Activated T-helper 17 cell treated with anti-CD3 and anti-CD28 coated beads, Interleukin-2, amount 50 U/mL, for 72 hours (primary cell): Measurements from ENCODE around the gene NRXN3. TPM values are rescaled to one million over a fixed set of nuclear protein-coding genes. Genes with fewer than 3 reads are reported as not detected.
"Not testable (repeated sequence)": the region's sequence is repeated elsewhere in the genome, so short reads cannot be mapped to it uniquely, and the experiment has no call there.

Source experiments
- ATAC-seq: fragments of 150-1000 bp; cut with Tn5 transposase; replicated peaks from 2 replicates; pipeline ENCODE4 v1.10.0; 2021; ENCODE audit warnings: mild to moderate bottlenecking, moderate library complexity
- H3K27ac Mint-ChIP-seq: one replicate; pipeline ENCODE4 v1.8.0; 2022; ENCODE audit warnings: mixed read lengths
- H3K27me3 Mint-ChIP-seq: one replicate; pipeline ENCODE4 v1.8.0; 2022; ENCODE audit warnings: mixed read lengths
- H3K36me3 Mint-ChIP-seq: one replicate; pipeline ENCODE4 v1.8.0; 2022; ENCODE audit warnings: low read depth, mild to moderate bottlenecking, mixed read lengths
- H3K4me1 Mint-ChIP-seq: one replicate; pipeline ENCODE4 v1.8.0; 2022; ENCODE audit warnings: mixed read lengths
- H3K4me3 Mint-ChIP-seq: one replicate; pipeline ENCODE4 v1.8.0; 2022; ENCODE audit warnings: mild to moderate bottlenecking, mixed read lengths
- H3K9me3 Mint-ChIP-seq: one replicate; pipeline ENCODE4 v1.8.0; 2022; ENCODE audit warnings: mixed read lengths
- total RNA-seq, 2 donors: library from RNA; stranded (reverse); gene quantifications; one replicate each; pipeline ENCODE4 v1.2.3, GENCODE V29; 2022

The NRXN3 gene
- total RNA-seq, 2 donors from 2014 or later, result not detected

DNA sequence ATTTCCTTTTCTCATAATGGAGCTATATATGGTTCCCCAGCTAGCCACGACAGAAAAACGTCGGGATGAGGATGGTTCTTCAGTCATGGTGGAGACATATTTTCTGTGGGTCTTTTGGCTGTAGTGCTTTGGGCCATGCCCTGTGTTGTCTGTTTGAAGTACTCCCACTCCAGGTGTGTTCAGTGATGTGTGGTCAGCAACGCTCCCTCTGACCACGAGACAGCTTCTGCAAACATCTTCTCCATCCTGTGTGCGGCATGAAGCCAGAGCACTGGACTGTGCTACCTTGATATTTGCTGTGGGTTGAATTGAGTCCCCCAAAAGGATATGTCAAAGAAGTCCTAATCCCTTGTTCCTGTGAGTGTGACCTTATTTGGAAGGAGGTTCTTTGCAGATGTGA is 931.2 kb downstream of the NRXN3 start:
- peaks cover 9% of the 10 kb centered on the region for H3K9me3 Mint-ChIP-seq
- no peak for ATAC-seq
- no peaks in the 10 kb centered on the region for H3K36me3 Mint-ChIP-seq
- no peak overlapping the region for H3K4me3 Mint-ChIP-seq
- no peak overlapping the region for H3K27ac Mint-ChIP-seq
- peaks cover 3% of the 10 kb centered on the region for H3K27me3 Mint-ChIP-seq
- no peaks in the 10 kb centered on the region for H3K4me1 Mint-ChIP-seq

DNA sequence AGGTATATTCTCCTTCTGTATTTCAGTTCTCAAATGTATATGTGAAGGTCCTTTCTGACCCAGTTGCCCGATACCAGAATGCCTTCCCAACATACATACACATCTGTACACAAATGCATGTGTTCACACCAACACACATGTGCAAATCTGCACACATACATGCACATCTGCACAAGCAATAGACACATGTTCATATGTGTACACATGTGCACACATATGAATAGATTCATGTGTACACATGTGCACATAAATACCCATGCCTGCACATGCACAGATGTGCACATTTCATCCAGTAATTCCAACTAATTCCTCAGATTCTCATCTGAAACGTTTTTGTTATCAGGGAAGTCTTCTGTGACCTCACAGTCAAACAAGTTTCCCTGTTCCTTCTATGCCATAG is 933.6 kb downstream of the NRXN3 start:
- peaks cover 3% of the 10 kb centered on the region for H3K27me3 Mint-ChIP-seq

DNA sequence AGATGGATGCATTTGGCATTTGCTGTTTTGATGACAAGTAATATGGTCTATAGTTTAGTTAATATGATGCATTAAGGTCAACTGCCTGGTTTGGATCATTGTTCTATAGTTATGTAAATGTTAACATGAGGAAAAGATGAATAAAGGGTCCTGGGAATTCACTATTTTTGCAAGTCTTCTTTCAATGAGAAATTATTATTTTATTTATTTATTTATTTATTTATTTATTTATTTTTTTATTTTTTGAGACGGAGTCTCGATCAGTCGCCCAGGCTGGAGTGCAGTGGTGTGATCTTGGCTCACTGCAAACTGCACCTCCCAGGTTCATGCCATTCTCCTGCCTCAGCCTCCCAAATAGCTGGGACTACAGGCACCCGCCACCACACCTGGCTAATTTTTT is 940.4 kb downstream of the NRXN3 start:
- not testable (repeated sequence) for ATAC-seq

More for the DNA sequence above, 933.6 kb downstream of the NRXN3 start:
- H3K4me1 Mint-ChIP-seq, result no peaks in the 10 kb centered on the region
- H3K4me3 Mint-ChIP-seq, result no peak overlapping the region
- H3K36me3 Mint-ChIP-seq, result no peaks in the 10 kb centered on the region
- H3K27ac Mint-ChIP-seq, result no peak overlapping the region
- H3K9me3 Mint-ChIP-seq, result peaks cover 9% of the 10 kb centered on the region
- no peak for ATAC-seq

DNA sequence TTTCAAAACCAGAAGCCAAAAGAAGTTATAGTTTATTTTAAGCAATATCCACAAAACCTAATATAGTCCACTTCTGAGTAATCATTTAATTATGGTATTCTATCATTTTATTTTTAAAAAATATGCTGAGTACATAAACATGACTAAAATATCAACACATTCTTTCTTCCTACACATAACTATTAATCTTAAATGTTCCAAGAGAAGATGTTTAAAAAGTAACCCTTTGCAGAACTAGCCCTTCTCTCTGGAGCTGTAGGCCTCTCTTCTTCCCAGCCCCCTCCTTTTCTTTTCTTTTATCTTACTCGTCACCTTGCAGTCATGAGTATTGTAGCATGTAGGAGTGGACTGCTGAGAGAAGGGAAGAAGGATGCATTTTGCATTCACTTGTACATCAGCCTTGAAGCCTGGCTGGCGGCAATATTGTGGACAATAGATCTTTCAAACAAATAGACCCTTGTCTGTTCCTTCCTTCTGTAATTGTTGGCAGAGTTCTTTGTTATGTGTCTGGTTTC is 941.9 kb downstream of the NRXN3 start:
- no peaks in the 10 kb centered on the region for H3K27me3 Mint-ChIP-seq

More for the DNA sequence above, 940.4 kb downstream of the NRXN3 start:
- not testable (repeated sequence) for H3K36me3 Mint-ChIP-seq, H3K27me3 Mint-ChIP-seq, H3K4me1 Mint-ChIP-seq, H3K4me3 Mint-ChIP-seq, H3K27ac Mint-ChIP-seq
- peaks cover 10% of the 10 kb centered on the region for H3K9me3 Mint-ChIP-seq

DNA sequence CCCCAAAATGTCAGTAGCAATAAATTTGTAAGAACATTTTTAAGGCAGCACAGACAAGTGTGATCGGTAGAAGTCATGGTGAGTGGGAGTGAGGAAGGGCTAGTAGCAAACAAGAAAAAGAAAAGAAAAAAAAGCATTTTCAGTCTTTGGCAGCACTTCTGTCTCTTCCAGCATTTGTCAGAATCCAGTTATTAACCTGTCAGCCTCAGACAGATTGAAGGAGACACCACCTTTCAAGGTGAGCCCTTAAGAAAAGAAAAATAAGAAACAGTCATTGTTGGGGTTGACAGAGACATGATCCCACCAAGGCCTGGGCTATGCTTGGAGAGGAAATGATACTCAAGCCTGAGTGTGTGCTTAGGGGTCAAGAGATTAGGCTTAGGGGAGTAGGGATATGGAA is 947.4 kb downstream of the NRXN3 start:
- Mint-ChIP-seq H3K36me3 (no peaks in the 10 kb centered on the region), H3K27ac (no peak overlapping the region), H3K27me3 (no peaks in the 10 kb centered on the region), H3K4me3 (no peak overlapping the region), H3K4me1 (no peaks in the 10 kb centered on the region), H3K9me3 (peaks cover 15% of the 10 kb centered on the region)
- no peak for ATAC-seq

More for the DNA sequence above, 941.9 kb downstream of the NRXN3 start:
- Mint-ChIP-seq H3K4me1 (no peaks in the 10 kb centered on the region), H3K4me3 (no peak overlapping the region), H3K27ac (no peak overlapping the region), H3K9me3 (peaks cover 15% of the 10 kb centered on the region), H3K36me3 (no peaks in the 10 kb centered on the region)
- no peak for ATAC-seq

DNA sequence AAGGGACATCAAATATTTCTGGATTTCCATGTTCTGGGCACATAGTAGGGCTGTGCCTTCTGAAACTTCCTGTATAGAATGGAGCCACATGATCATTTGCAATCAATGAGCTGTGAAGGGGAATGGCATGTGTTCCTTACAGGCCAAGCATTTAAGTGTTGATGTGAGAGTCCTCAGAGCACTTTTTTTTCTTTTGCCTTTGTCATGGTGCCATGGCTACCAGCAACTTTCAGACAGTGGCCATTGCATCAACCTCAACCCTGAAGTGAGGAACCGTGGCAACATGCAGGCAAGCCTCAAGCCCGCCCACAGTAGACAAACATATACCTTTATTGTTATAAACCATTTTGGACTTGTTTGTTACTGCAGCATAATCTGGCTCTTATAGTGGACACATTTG is 948.1 kb downstream of the NRXN3 start:
- H3K4me1 Mint-ChIP-seq, result no peaks in the 10 kb centered on the region
- no peak for ATAC-seq
- H3K27ac Mint-ChIP-seq, result no peak overlapping the region
- no peak overlapping the region for H3K4me3 Mint-ChIP-seq
- peaks cover 15% of the 10 kb centered on the region for H3K9me3 Mint-ChIP-seq
- no peaks in the 10 kb centered on the region for H3K27me3 Mint-ChIP-seq
- no peaks in the 10 kb centered on the region for H3K36me3 Mint-ChIP-seq

DNA sequence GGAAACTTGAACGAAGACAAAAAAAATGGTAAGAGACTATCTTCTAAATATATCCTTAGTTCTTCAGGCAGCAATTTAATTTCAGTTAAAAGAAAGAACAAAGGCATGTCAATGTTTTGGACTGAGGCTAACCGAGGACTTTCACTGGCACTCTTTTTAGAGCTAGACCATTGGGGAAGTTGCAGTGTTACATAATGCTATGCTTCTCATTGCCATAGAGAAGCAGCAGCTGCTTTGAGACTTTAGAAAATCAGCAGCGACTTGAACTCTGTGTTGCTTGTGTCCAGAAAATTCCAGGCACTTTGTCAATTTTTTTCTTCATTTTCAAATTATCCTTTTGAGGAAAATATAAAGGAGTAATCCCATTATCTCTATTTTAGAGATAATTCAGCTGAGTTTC is 964.2 kb downstream of the NRXN3 start:
- Mint-ChIP-seq H3K9me3 (no peaks in the 10 kb centered on the region), H3K27me3 (no peaks in the 10 kb centered on the region), H3K36me3 (no peaks in the 10 kb centered on the region), H3K4me1 (no peaks in the 10 kb centered on the region), H3K4me3 (no peak overlapping the region), H3K27ac (no peak overlapping the region)
- ATAC-seq, result no peak

DNA sequence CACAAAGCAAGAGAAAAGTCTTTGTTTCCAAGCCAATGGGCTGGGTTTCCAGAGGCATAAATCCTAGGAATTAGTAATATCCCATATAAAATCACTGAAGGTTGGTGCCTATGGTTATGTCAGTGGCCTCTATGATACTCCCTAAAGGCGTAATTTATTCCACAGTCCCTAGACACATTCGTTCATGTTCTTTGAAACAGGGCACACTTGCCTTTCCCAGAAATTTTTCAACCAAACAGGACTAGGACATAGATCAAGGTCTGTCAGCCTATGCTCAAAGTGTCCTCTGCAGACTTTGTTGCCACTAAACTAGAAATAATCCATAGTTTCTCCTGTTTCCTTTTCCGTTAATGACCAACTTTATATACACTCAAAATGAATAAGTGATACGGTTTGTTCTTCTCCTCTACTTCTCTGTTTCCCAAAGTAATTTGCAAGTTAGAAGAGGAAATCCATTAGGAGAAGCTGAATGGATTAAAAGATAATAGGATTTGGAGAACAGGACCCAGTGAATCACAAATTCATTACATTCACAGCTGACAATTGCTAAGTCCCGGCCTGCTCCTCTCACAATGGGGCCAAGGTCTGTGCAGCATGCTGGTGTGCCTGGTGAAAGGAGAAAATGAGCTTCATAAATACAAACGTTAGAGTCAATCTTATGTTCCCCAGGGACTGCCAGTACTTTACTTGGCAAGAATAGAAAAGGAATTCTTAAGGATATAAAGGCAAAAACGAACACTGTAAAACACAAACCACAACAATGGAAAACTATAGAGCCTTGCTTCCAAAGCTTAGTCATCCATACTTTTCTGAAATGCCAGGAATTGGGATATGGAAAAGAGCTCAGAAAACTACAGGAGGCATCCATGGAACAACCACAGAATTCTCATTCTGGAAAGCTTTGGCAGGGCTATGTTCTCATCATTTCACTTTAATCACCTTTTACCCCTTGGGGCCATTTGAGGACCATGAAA is 966.2 kb downstream of the NRXN3 start:
- H3K27ac Mint-ChIP-seq, result no peak overlapping the region
- H3K4me1 Mint-ChIP-seq, result no peaks in the 10 kb centered on the region
- H3K4me3 Mint-ChIP-seq, result no peak overlapping the region
- H3K36me3 Mint-ChIP-seq, result no peaks in the 10 kb centered on the region
- ATAC-seq, result no peak
- no peaks in the 10 kb centered on the region for H3K9me3 Mint-ChIP-seq
- no peaks in the 10 kb centered on the region for H3K27me3 Mint-ChIP-seq

DNA sequence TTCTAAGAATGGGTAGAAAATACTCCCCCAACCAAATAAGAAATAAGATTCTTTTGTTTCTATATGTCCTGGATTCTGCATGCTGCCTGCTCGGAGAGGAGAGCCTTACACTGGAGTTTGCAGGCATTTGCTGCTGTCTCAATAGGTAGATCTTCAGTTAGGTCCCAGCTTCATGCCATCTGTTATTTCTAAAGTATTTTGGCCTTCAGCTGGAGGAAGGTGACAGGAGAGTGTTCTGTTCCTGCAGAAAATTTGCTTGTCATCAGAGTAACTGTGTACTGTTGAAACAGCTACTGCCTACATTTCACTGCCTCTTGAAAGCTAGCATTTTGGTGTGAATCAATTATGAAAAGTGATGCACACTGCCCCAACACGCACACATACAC is 966.9 kb downstream of the NRXN3 start:
- ATAC-seq, result no peak
- Mint-ChIP-seq H3K4me3 (no peak overlapping the region), H3K27me3 (no peaks in the 10 kb centered on the region), H3K36me3 (no peaks in the 10 kb centered on the region), H3K4me1 (no peaks in the 10 kb centered on the region), H3K27ac (no peak overlapping the region), H3K9me3 (no peaks in the 10 kb centered on the region)

DNA sequence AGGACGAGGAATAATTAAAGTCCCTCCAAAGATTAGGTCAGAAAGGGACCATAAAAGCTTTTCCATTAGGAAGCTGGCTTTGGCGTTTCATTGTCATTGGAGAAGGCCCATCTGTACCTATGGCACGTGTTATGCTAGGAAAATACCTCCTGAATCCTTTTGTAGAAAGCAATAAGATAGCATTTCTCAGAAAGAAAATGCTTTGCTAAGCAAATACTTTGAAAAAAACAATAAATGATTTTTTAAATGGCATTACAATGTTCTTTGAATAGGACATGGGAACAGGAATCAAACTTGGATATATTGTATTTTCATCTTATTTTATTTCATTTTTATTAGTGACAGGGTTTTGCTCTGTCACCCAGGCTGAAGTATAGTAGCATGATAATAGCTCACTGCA is 967.7 kb downstream of the NRXN3 start:
- no peaks in the 10 kb centered on the region for H3K27me3 Mint-ChIP-seq
- H3K4me3 Mint-ChIP-seq, result no peak overlapping the region
- ATAC-seq, result no peak
- H3K9me3 Mint-ChIP-seq, result no peaks in the 10 kb centered on the region
- H3K27ac Mint-ChIP-seq, result no peak overlapping the region
- H3K36me3 Mint-ChIP-seq, result no peaks in the 10 kb centered on the region
- H3K4me1 Mint-ChIP-seq, result no peaks in the 10 kb centered on the region

DNA sequence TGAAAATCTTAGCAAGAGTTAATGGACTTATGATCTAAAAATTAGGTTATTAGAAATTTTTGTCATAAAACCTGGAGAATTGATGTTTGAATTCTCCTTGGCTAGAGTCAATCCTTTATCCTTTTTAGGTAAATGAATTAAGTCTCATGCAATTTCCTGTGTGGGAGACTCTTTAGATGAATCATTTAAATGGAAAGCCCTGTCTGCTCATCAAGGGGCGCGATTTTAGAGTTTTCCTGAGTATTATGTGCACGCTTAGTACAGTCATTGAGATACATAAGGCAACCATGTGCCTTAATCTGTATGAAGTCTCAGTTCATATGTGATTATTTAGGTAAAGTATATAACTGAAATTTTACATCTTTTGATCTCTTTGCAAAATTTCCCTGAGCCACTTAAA is 974.7 kb downstream of the NRXN3 start:
- H3K27ac Mint-ChIP-seq, result no peak overlapping the region
- peaks cover 8% of the 10 kb centered on the region for H3K9me3 Mint-ChIP-seq
- no peak for ATAC-seq
- no peaks in the 10 kb centered on the region for H3K4me1 Mint-ChIP-seq
- no peak overlapping the region for H3K4me3 Mint-ChIP-seq
- no peaks in the 10 kb centered on the region for H3K36me3 Mint-ChIP-seq
- no peaks in the 10 kb centered on the region for H3K27me3 Mint-ChIP-seq

DNA sequence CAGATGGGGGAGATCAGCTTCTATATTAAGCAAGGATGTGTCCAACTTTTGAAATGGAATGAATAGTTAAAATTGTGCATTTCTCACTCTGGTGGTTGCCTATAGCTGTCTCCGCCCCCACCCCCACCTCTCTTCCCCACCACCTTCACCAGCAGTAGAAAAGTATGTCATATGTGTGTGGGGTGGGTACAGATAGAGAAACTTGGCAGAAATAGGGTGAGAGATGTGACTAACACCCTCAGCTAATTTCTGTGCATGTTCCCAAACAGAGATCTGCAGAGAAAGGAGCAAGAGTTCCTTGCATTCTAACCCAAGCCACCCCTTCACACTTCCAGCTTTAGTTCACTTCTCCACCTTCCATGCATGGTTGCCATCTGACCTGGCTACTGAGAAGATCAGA is 980.1 kb downstream of the NRXN3 start:
- H3K27me3 Mint-ChIP-seq, result no peaks in the 10 kb centered on the region
- peaks cover 8% of the 10 kb centered on the region for H3K9me3 Mint-ChIP-seq
- no peak for ATAC-seq
- H3K27ac Mint-ChIP-seq, result no peak overlapping the region
- no peaks in the 10 kb centered on the region for H3K36me3 Mint-ChIP-seq
- H3K4me3 Mint-ChIP-seq, result no peak overlapping the region
- no peaks in the 10 kb centered on the region for H3K4me1 Mint-ChIP-seq

DNA sequence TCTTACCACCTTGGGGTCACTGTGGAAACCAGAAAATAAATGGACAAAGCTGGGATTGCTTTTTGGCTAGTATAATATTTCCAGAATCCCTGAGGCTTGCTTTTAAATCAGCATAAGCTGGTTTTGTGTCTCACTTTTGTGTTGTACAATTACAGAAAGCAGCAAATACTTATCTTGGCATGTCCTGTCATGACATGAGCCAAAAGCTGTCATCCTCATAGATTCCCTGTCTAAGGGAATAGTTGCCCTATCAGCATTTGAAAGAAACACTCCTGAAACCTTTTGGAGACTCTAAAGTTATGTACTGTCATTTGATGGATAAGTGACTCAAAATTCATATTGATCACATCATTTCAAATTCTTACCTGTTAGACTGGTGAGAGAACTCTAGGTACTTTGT is 987.2 kb downstream of the NRXN3 start:
- Mint-ChIP-seq H3K4me3 (no peak overlapping the region), H3K27ac (no peak overlapping the region), H3K9me3 (no peaks in the 10 kb centered on the region), H3K4me1 (no peaks in the 10 kb centered on the region), H3K27me3 (no peaks in the 10 kb centered on the region), H3K36me3 (no peaks in the 10 kb centered on the region)
- ATAC-seq, result no peak

DNA sequence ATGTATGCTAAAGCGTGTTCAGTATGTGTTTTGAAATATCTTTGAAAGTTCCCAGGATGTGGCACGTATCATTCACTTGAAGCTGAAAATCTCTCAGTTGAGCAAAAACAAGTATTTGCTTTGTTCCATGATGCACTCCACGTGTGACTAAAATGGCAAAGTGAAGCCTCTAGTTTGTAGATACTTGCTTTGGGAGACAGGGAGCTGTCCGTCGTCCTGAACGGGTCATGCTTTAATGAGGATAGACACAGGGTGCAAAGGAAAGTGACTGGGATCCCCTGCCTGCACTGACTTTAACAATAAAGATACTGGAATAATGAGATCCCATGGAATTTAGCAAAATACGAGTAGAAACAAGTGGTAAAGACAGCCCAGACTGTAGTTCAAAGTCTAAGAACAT is 991.4 kb downstream of the NRXN3 start:
- Mint-ChIP-seq H3K4me3 (no peak overlapping the region), H3K4me1 (no peaks in the 10 kb centered on the region), H3K27ac (no peak overlapping the region), H3K9me3 (no peaks in the 10 kb centered on the region), H3K27me3 (no peaks in the 10 kb centered on the region), H3K36me3 (no peaks in the 10 kb centered on the region)
- no peak for ATAC-seq

DNA sequence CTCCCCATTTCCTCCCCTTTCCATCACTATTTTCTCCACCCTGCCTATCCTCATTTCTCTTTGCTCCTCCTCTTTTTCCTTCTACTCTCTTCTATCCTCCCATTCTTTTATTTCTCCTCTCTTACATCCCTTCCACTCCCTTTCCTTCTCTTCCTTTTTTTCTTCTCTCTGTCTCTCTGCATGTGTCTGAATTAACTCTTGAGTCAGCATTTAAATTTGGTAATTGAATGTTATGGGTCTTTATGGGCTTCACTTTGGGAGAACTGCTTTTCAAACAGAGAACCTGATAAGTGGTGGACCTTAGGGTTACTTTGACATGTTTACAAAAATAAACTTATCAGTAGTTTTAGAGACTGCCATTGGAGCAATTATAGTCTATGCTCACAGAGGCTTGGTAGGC is 992.7 kb downstream of the NRXN3 start:
- Mint-ChIP-seq H3K27me3 (no peaks in the 10 kb centered on the region), H3K27ac (no peak overlapping the region), H3K36me3 (no peaks in the 10 kb centered on the region), H3K4me1 (no peaks in the 10 kb centered on the region), H3K4me3 (no peak overlapping the region), H3K9me3 (no peaks in the 10 kb centered on the region)
- no peak for ATAC-seq
